HG03558 (cell line): ENCODE results near the gene GHITM.
"Not testable (repeated sequence)": the region's sequence is repeated elsewhere in the genome, so short reads cannot be mapped to it uniquely, and the experiment has no call there.

Experiments used
- ATAC-seq: cut with Tn5 transposase; IDR thresholded peaks from one replicate; pipeline ENCODE4 v1.9.1; 2021; ENCODE audit warnings: moderate number of reproducible peaks; ENCODE audit not compliant: unreplicated experiment; ENCODE audit errors: extremely low read depth

GHITM gene

GRCh38 chr10:84173501-84173929, 34.2 kb downstream of the GHITM start, which contains the start of gene GPR15LG:
TSS of gene GPR15LG (plus strand) at chr10:84173801. CDS start at chr10:84173852, 51 bp downstream.
- peak; percentile 35 for ATAC-seq

- ATAC-seq = no peak
Measured at GRCh38 chr10:84175436-84175835, 36.1 kb downstream of the GHITM start.

GRCh38 chr10:84176351-84176750, 37.0 kb downstream of the GHITM start:
- no peak for ATAC-seq

GRCh38 chr10:84176836-84177474, 37.6 kb downstream of the GHITM start:
- ATAC-seq = no peak

- no peak for ATAC-seq
Measured at GRCh38 chr10:84177541-84178141, 38.3 kb downstream of the GHITM start.

GRCh38 chr10:84178160-84178609, 38.9 kb downstream of the GHITM start:
- no peak for ATAC-seq

GRCh38 chr10:84179059-84179710, 39.9 kb downstream of the GHITM start:
- ATAC-seq = peak; percentile 92

GRCh38 chr10:84180386-84180785, 41.1 kb downstream of the GHITM start:
- ATAC-seq = not testable (repeated sequence)

- ATAC-seq = no peak
Measured at GRCh38 chr10:84181631-84182030, 42.3 kb downstream of the GHITM start.

- no peak for ATAC-seq
Measured at GRCh38 chr10:84184517-84184916, 45.2 kb downstream of the GHITM start.

GRCh38 chr10:84185526-84186175, 46.3 kb downstream of the GHITM start:
- no peak for ATAC-seq

GRCh38 chr10:84188815-84189214, 49.5 kb downstream of the GHITM start:
- no peak for ATAC-seq

- no peak for ATAC-seq
Measured at GRCh38 chr10:84190621-84191020, 51.3 kb downstream of the GHITM start.

GRCh38 chr10:84191106-84191505, 51.8 kb downstream of the GHITM start:
- no peak for ATAC-seq

- ATAC-seq = no peak
Measured at GRCh38 chr10:84193327-84193726, 54.0 kb downstream of the GHITM start.

- ATAC-seq = no peak
Measured at GRCh38 chr10:84193846-84194423, 54.6 kb downstream of the GHITM start.

GRCh38 chr10:84194424-84195043, 55.2 kb downstream of the GHITM start, which contains the start of gene CDHR1:
TSS of gene CDHR1 (plus strand) at chr10:84194537. CDS start at chr10:84194761, 224 bp downstream.
- ATAC-seq = peak; percentile 81

- no peak for ATAC-seq
Measured at GRCh38 chr10:84195044-84195830, 55.9 kb downstream of the GHITM start.

- no peak for ATAC-seq
Measured at GRCh38 chr10:84196083-84196482, 56.8 kb downstream of the GHITM start.
